HepG2 (cell line): ENCODE measurements around the gene WNT3. TPM values are rescaled to one million over a fixed set of nuclear protein-coding genes. Genes with fewer than 3 reads are reported as not detected.
A peak's percentile ranks its signal among the peaks of the same experiment; 100 is the strongest.

Experiments
- CHD4 ChIP-seq: fragments of 200-600 bp; sonication (generic); IDR thresholded peaks from 2 replicates; pipeline ENCODE4 v1.7.0; 2017; ENCODE audit warnings: mild to moderate bottlenecking, low read length, borderline replicate concordance
- ISL2 ChIP-seq: sonication (generic); formaldehyde crosslinking; IDR thresholded peaks from 2 replicates; pipeline ENCODE4 v1.5.0; 2020; ENCODE audit warnings: missing genetic modification reagents
- LCORL ChIP-seq, 2 experiments: fragments of 450-650 bp in 1 of 2; sonication (generic) in 1 of 2; formaldehyde crosslinking in 1 of 2; IDR thresholded peaks; 2 replicates each; pipeline versions ENCODE4 v1.5.0 to v1.6.1; 2017 to 2020; ENCODE audit warnings: antibody characterized with exemption in 1 of 2, missing genetic modification reagents in 1 of 2
- NR2F1 ChIP-seq, 2 experiments: fragments of 450-650 bp in 1 of 2; formaldehyde crosslinking in 1 of 2; IDR thresholded peaks; 2 replicates each; pipeline versions ENCODE4 v1.5.0 to v1.6.1; 2016 to 2020; ENCODE audit warnings: mild to moderate bottlenecking in 1 of 2, missing compliant biosample characterization in 1 of 2, missing genetic modification reagents in 1 of 2, moderate library complexity in 1 of 2
- RAD51 ChIP-seq: fragments of 450-650 bp; IDR thresholded peaks from 2 replicates; pipeline ENCODE4 v1.6.1; 2016; ENCODE audit warnings: borderline replicate concordance
- SSRP1 ChIP-seq: IDR thresholded peaks from 2 replicates; pipeline ENCODE4 v1.6.1; 2016; ENCODE audit warnings: control low read depth
- ZBTB3 ChIP-seq: sonication (generic); formaldehyde crosslinking; IDR thresholded peaks from 2 replicates; pipeline ENCODE4 v1.4.0; 2020; ENCODE audit warnings: low read depth, mild to moderate bottlenecking, moderate library complexity, missing genetic modification reagents, borderline replicate concordance
- ZFX ChIP-seq: sonication (generic); formaldehyde crosslinking; IDR thresholded peaks from 2 replicates; pipeline ENCODE4 v1.4.0; 2020; ENCODE audit warnings: mild to moderate bottlenecking, low read depth, missing genetic modification reagents, moderate library complexity
- ZKSCAN5 ChIP-seq: sonication (generic); formaldehyde crosslinking; IDR thresholded peaks from 2 replicates; pipeline ENCODE4 v1.5.1; 2020; ENCODE audit warnings: mild to moderate bottlenecking, missing genetic modification reagents
- ZKSCAN8 ChIP-seq: IDR thresholded peaks from 2 replicates; pipeline ENCODE4 v1.6.1; 2016; ENCODE audit warnings: borderline replicate concordance, missing genetic modification reagents, missing compliant biosample characterization
- ZNF253 ChIP-seq: sonication (generic); formaldehyde crosslinking; IDR thresholded peaks from 2 replicates; pipeline ENCODE4 v1.8.0; 2022; ENCODE audit warnings: mild to moderate bottlenecking, missing genetic modification reagents, borderline replicate concordance
- ZNF256 ChIP-seq: sonication (generic); formaldehyde crosslinking; conservative IDR thresholded peaks from 2 replicates; pipeline ENCODE4 v1.4.0; 2020; ENCODE audit warnings: missing genetic modification reagents
- ZNF7 ChIP-seq: IDR thresholded peaks from 2 replicates; pipeline ENCODE4 v1.6.1; 2016; ENCODE audit warnings: missing biosample characterization, missing genetic modification reagents
- ZNF737 ChIP-seq: sonication (generic); formaldehyde crosslinking; IDR thresholded peaks from 2 replicates; pipeline ENCODE4 v1.5.0; 2020; ENCODE audit warnings: missing genetic modification reagents, mild to moderate bottlenecking, borderline replicate concordance
- ZSCAN22 ChIP-seq: sonication (generic); formaldehyde crosslinking; IDR thresholded peaks from 2 replicates; pipeline ENCODE4 v1.4.0; 2020; ENCODE audit warnings: mild to moderate bottlenecking, missing genetic modification reagents
- polyA plus RNA-seq, 8 experiments: library from polyadenylated mRNA; depleted of rRNA in 3 of 8; stranded (reverse) in 7 of 8; unstranded in 1 of 8; fragments of >200 nt; fragmentation: Illumina TruSeq in 4 of 8; extraction: Trizol in 4 of 8; gene quantifications; 2 replicates each; pipeline versions ENCODE4 v1.2.1 to v1.2.3, GENCODE V29; 2011 to 2016; ENCODE audit warnings: low read depth in 4 of 8, missing spikeins in 1 of 8, mixed read lengths in 1 of 8; ENCODE audit not compliant: insufficient read depth in 1 of 8
- total RNA-seq, 5 experiments: library from RNA; depleted of rRNA; stranded (reverse); fragments of >200 nt; fragmentation: Illumina TruSeq; extraction: Trizol; gene quantifications; 2 replicates each; pipeline ENCODE4 v1.2.3, GENCODE V29; 2016; ENCODE audit warnings: low read depth in 1 of 5
- TF ChIP-seq, protein P1 (sequence below): sonication (generic); formaldehyde crosslinking; IDR thresholded peaks from 2 replicates; pipeline ENCODE4 v1.5.1; 2020; ENCODE audit warnings: mild to moderate bottlenecking, missing genetic modification reagents, borderline replicate concordance
- TF ChIP-seq, protein P2 (sequence below): sonication (generic); formaldehyde crosslinking; conservative IDR thresholded peaks from 2 replicates; pipeline ENCODE4 v1.8.0; 2022; ENCODE audit warnings: mild to moderate bottlenecking, moderate library complexity, missing genetic modification reagents
- TF ChIP-seq, protein P3 (sequence below): sonication (generic); formaldehyde crosslinking; IDR thresholded peaks from 2 replicates; pipeline ENCODE4 v1.9.0; 2022; ENCODE audit warnings: missing genetic modification reagents, mild to moderate bottlenecking, borderline replicate concordance
- TF ChIP-seq, protein P4 (sequence below): sonication (generic); formaldehyde crosslinking; IDR thresholded peaks from 2 replicates; pipeline ENCODE4 v1.4.0; 2020; ENCODE audit warnings: mild to moderate bottlenecking, missing genetic modification reagents, borderline replicate concordance

WNT3 gene
- total and polyA plus RNA-seq, 2 of the 13 experiments (the other 11 are each of a cell fraction or from before 2014, with no cell fraction given), result 8.5 to 10.3 TPM

DNA sequence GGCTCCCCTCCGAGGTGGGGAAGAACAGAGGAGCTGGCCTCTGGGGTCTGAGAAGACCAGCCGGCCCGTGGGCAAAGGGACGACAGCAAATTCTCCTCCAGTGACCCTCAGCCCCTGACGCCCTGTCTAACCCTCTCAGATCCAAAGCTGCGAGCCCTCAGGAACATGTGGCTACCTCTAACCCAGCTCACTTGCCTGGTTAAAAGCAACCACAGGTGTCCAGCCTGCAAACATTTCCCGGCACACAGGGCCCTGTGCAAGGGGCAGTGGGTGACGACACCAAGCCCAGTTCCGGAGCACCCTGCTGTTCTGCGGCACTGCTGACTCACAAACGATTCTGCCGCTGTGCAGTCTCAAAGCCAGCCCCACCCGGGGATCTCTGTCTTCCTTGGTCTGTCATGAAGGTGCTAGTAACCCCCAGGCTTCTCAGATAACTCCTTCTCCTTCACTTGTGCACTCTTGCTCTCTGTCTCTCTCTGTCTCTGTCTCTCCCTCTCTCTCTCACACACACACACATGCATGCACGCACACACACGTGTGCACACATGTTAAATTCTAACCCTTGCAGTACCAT lies 23.0 kb downstream of the WNT3 start (continued):
- TF ChIP-seq, protein P1, sequence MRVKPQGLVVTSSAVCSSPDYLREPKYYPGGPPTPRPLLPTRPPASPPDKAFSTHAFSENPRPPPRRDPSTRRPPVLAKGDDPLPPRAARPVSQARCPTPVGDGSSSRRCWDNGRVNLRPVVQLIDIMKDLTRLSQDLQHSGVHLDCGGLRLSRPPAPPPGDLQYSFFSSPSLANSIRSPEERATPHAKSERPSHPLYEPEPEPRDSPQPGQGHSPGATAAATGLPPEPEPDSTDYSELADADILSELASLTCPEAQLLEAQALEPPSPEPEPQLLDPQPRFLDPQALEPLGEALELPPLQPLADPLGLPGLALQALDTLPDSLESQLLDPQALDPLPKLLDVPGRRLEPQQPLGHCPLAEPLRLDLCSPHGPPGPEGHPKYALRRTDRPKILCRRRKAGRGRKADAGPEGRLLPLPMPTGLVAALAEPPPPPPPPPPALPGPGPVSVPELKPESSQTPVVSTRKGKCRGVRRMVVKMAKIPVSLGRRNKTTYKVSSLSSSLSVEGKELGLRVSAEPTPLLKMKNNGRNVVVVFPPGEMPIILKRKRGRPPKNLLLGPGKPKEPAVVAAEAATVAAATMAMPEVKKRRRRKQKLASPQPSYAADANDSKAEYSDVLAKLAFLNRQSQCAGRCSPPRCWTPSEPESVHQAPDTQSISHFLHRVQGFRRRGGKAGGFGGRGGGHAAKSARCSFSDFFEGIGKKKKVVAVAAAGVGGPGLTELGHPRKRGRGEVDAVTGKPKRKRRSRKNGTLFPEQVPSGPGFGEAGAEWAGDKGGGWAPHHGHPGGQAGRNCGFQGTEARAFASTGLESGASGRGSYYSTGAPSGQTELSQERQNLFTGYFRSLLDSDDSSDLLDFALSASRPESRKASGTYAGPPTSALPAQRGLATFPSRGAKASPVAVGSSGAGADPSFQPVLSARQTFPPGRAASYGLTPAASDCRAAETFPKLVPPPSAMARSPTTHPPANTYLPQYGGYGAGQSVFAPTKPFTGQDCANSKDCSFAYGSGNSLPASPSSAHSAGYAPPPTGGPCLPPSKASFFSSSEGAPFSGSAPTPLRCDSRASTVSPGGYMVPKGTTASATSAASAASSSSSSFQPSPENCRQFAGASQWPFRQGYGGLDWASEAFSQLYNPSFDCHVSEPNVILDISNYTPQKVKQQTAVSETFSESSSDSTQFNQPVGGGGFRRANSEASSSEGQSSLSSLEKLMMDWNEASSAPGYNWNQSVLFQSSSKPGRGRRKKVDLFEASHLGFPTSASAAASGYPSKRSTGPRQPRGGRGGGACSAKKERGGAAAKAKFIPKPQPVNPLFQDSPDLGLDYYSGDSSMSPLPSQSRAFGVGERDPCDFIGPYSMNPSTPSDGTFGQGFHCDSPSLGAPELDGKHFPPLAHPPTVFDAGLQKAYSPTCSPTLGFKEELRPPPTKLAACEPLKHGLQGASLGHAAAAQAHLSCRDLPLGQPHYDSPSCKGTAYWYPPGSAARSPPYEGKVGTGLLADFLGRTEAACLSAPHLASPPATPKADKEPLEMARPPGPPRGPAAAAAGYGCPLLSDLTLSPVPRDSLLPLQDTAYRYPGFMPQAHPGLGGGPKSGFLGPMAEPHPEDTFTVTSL (CRISPR knock-in tag), result no peak
- TF ChIP-seq ISL2 (CRISPR knock-in tag) (no peak), ZSCAN22 (CRISPR knock-in tag) (no peak), ZKSCAN8 (CRISPR knock-in tag) (no peak), LCORL (IDR thresholded peaks at IDR 0.05) (no peak), LCORL (CRISPR knock-in tag; IDR thresholded peaks at IDR 0.05) (peak; percentile 72; the same call in 1 of the 2 replicates), ZKSCAN5 (CRISPR knock-in tag) (no peak), ZNF256 (CRISPR knock-in tag) (no peak), CHD4 (no peak), SSRP1 (CRISPR knock-in tag) (no peak), ZNF253 (CRISPR knock-in tag) (no peak), RAD51 (no peak), ZNF737 (no peak), ZFX (CRISPR knock-in tag) (peak; percentile 45; the same call in 1 of the 2 replicates), NR2F1 (CRISPR knock-in tag; IDR thresholded peaks at IDR 0.05) (no peak), ZNF7 (no peak), ZBTB3 (CRISPR knock-in tag) (no peak)
- TF ChIP-seq, protein P2, sequence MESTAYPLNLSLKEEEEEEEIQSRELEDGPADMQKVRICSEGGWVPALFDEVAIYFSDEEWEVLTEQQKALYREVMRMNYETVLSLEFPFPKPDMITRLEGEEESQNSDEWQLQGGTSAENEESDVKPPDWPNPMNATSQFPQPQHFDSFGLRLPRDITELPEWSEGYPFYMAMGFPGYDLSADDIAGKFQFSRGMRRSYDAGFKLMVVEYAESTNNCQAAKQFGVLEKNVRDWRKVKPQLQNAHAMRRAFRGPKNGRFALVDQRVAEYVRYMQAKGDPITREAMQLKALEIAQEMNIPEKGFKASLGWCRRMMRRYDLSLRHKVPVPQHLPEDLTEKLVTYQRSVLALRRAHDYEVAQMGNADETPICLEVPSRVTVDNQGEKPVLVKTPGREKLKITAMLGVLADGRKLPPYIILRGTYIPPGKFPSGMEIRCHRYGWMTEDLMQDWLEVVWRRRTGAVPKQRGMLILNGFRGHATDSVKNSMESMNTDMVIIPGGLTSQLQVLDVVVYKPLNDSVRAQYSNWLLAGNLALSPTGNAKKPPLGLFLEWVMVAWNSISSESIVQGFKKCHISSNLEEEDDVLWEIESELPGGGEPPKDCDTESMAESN (CRISPR knock-in tag), result 0 out of 2 replicates have a peak, but pooled peaks have one; percentile 60
- TF ChIP-seq, protein P3, sequence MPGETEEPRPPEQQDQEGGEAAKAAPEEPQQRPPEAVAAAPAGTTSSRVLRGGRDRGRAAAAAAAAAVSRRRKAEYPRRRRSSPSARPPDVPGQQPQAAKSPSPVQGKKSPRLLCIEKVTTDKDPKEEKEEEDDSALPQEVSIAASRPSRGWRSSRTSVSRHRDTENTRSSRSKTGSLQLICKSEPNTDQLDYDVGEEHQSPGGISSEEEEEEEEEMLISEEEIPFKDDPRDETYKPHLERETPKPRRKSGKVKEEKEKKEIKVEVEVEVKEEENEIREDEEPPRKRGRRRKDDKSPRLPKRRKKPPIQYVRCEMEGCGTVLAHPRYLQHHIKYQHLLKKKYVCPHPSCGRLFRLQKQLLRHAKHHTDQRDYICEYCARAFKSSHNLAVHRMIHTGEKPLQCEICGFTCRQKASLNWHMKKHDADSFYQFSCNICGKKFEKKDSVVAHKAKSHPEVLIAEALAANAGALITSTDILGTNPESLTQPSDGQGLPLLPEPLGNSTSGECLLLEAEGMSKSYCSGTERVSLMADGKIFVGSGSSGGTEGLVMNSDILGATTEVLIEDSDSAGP (CRISPR knock-in tag), result no peak
- TF ChIP-seq, protein P4, sequence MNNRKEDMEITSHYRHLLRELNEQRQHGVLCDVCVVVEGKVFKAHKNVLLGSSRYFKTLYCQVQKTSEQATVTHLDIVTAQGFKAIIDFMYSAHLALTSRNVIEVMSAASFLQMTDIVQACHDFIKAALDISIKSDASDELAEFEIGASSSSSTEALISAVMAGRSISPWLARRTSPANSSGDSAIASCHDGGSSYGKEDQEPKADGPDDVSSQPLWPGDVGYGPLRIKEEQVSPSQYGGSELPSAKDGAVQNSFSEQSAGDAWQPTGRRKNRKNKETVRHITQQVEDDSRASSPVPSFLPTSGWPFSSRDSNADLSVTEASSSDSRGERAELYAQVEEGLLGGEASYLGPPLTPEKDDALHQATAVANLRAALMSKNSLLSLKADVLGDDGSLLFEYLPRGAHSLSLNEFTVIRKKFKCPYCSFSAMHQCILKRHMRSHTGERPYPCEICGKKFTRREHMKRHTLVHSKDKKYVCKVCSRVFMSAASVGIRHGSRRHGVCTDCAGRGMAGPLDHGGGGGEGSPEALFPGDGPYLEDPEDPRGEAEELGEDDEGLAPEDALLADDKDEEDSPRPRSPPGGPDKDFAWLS (CRISPR knock-in tag), result no peak
